Activated T-cell treated with anti-CD3 and anti-CD28 coated beads, Interleukin-2, amount 50 U/mL, for 72 hours (primary cell): ENCODE data around the gene BAG1. TPM values are rescaled to one million over a fixed set of nuclear protein-coding genes. Genes with fewer than 3 reads are reported as not detected.

Experiments
- ATAC-seq, 2 donors: fragments of 150-1000 bp; cut with Tn5 transposase; replicated peaks in 1 of 2; 2 replicates each; pipeline ENCODE4 v1.10.0; 2021; ENCODE audit warnings: moderate library complexity in 2 of 2, mild to moderate bottlenecking in 1 of 2
- DNase-seq, 2 donors: peaks; one replicate each; pipeline ENCODE4 v3.0.0; 2021 to 2022; ENCODE audit warnings: mixed read lengths in 1 of 2
- H3K27ac Mint-ChIP-seq: one replicate; pipeline ENCODE4 v1.8.0; 2022; ENCODE audit warnings: mild to moderate bottlenecking, moderate library complexity, mixed read lengths
- H3K27me3 Mint-ChIP-seq: one replicate; pipeline ENCODE4 v1.8.0; 2022; ENCODE audit warnings: low read depth, mixed read lengths
- H3K36me3 Mint-ChIP-seq, 2 donors: one replicate each; pipeline ENCODE4 v1.8.0; 2022; ENCODE audit warnings: mixed read lengths in 2 of 2, mild to moderate bottlenecking in 1 of 2; ENCODE audit not compliant: insufficient read depth in 2 of 2
- H3K4me1 Mint-ChIP-seq: one replicate; pipeline ENCODE4 v1.8.0; 2022; ENCODE audit warnings: low read depth, mixed read lengths
- H3K4me3 Mint-ChIP-seq, 2 donors: one replicate each; pipeline ENCODE4 v1.8.0; 2022; ENCODE audit warnings: mild to moderate bottlenecking in 2 of 2, mixed read lengths in 2 of 2, moderate library complexity in 2 of 2
- H3K9me3 Mint-ChIP-seq, 2 donors: one replicate each; pipeline ENCODE4 v1.8.0; 2022; ENCODE audit warnings: mixed read lengths in 2 of 2
- total RNA-seq, 2 donors: library from RNA; stranded (reverse); gene quantifications; one replicate each; pipeline ENCODE4 v1.2.3, GENCODE V29; 2022

BAG1 gene
- total RNA-seq, 2 donors from 2014 or later = 52.5 to 60.3 TPM

DNA sequence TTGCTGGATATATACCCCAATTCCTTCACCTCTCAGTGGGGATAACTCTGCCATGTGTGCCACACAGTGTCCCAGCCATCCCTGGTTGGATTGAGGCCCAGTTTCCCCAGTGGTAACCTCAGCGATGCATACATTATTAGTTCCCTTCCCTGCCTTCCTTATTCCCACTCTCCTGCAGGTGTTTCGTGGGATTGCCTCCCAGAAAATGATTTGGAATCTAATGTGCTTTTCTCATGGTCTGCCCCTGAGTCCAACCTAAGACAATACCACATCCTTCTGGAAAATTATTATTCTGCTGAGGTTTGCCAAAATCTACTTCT, 32.9 kb downstream of the BAG1 start:
- H3K27me3 Mint-ChIP-seq = no peaks in the 10 kb centered on the region
- ATAC-seq = no peak

DNA sequence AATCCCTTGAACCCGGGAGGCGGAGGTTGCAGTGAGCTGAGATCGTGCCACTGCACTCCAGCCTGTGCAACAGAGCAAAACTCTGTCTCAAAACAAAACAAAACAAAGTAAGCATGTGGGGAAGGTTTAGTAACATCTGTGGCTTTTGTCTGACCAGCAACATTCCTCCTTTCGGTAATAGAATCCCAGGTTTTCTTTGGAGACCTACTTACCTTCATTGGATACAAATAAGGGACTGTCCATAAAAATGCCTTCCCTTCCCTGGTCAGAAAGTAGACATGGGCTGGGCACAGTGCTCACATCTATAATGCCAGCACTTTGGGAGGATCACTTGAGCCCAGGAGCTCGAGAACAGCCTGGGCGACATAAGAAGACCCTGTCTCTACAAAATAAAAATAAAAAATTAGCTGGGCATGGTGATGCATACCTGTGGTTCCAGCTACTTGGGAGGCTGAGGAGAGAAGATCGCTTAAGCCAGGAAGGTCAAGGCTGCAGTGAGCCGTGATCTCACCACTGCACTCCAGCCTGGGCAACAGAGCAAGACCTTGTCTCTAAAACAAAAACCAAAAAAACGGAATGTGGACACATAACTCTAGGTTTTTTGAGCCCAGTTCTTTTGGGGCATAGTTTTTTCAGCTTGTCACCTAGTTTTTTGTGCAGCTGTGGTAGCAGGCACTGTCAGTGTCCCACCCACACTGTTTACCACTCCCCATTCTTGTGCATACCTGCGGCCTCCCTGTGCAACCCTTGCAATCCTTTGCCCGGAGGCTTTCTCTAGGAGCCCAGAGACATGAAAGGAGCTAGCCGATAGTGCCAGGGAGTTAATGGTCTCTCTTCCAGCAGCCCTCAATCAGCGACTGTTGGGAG, 33.5 kb downstream of the BAG1 start:
- no peak overlapping the region for H3K27ac Mint-ChIP-seq
- no peak overlapping the region for H3K4me3 Mint-ChIP-seq

More for the DNA sequence above, 32.9 kb downstream of the BAG1 start:
- no peaks in the 10 kb centered on the region for H3K36me3 Mint-ChIP-seq
- no peak overlapping the region for H3K4me3 Mint-ChIP-seq
- no peak for DNase-seq
- no peaks in the 10 kb centered on the region for H3K9me3 Mint-ChIP-seq
- peaks cover 8% of the 10 kb centered on the region for H3K4me1 Mint-ChIP-seq
- no peak overlapping the region for H3K27ac Mint-ChIP-seq

DNA sequence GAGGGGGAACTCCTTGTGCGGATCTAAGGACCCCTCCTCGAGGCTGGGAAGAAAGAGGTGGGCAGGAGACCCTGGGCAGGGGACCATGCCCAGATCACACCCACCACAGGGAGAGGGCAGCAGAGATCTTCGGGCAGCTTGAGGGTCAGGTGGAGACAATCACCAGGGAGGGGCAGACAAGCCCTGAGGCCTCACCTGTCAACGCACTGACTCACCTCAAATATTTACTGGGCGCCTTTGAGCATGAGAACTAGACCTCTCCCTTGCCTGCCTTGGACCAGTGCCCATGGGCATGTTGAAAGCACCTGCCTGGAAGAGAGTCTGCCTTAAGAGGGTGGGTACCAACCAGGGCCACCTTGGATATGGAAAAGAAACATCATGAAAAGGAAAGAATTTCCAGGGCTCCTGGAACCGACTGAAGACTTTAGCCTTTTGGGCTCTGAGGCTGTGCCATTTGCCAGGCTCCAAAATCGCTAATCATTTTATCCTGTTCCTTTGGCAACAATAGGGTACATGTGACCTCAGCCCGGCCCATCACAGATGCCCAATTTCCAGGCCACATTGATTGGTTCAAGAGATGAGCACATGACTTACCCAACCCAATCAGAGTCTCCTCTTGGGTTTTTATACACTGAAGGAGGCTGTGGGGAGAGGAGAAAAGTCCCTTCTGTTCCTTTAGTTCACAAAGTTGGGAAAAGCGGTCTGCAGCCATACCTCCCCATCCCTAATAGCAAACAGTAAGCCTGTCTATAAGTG, 35.0 kb downstream of the BAG1 start:
- Mint-ChIP-seq H3K36me3 (no peaks in the 10 kb centered on the region), H3K4me1 (peaks cover 19% of the 10 kb centered on the region)
- no peak for ATAC-seq

More for the DNA sequence above, 33.5 kb downstream of the BAG1 start:
- peaks cover 9% of the 10 kb centered on the region for H3K4me1 Mint-ChIP-seq
- H3K27me3 Mint-ChIP-seq = no peaks in the 10 kb centered on the region
- ATAC-seq (no peak), DNase-seq (no peak)
- no peaks in the 10 kb centered on the region for H3K9me3 Mint-ChIP-seq
- H3K36me3 Mint-ChIP-seq = no peaks in the 10 kb centered on the region

DNA sequence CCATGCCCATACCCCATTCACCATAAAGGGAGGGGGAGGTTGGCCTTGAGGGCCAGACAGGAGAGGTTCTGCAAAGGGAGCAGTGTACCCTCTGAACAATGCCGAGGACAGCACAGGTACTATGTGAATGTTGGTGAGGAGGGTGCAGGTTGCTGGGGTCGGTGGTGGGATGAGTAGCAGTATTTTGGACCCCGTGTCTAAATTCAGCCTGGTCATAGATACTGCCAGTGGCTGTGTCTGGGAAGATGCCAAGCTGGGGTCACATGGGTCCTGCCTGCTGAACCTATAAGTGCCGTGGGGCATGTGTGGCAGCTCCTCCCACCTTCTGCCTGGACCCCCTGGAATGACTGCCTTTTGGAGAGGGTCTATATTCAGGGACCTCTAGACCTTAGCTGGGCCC, 35.9 kb downstream of the BAG1 start:
- no peak for DNase-seq
- no peak overlapping the region for H3K4me3 Mint-ChIP-seq
- ATAC-seq = no peak
- H3K4me1 Mint-ChIP-seq = peaks cover 19% of the 10 kb centered on the region
- H3K9me3 Mint-ChIP-seq = no peaks in the 10 kb centered on the region
- H3K27me3 Mint-ChIP-seq = no peaks in the 10 kb centered on the region
- no peaks in the 10 kb centered on the region for H3K36me3 Mint-ChIP-seq
- no peak overlapping the region for H3K27ac Mint-ChIP-seq

More for the DNA sequence above, 35.0 kb downstream of the BAG1 start:
- no peak overlapping the region for H3K27ac Mint-ChIP-seq
- no peaks in the 10 kb centered on the region for H3K9me3 Mint-ChIP-seq
- H3K27me3 Mint-ChIP-seq = no peaks in the 10 kb centered on the region
- no peak overlapping the region for H3K4me3 Mint-ChIP-seq
- DNase-seq = no peak

DNA sequence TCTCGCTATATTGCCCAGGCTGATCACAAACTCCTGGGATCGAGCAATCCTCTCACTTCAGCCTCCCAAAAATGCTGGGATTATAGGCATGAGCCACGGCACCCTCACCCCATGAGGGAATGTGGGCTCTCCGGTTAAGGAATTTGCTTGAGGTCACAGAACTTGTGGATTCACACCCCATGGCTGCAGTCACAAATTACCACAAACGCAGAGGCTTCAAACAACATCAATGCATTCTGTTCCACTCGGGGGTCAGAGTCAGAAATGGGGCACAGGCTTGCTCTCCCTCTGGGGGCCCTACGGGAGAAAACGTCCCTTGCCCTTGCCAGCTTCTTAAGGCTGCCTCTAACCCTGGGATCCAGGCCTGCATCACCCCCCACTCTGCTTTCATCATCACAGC, 36.8 kb downstream of the BAG1 start:
- DNase-seq = no peak
- Mint-ChIP-seq H3K4me1 (peaks cover 14% of the 10 kb centered on the region), H3K36me3 (no peaks in the 10 kb centered on the region), H3K4me3 (no peak overlapping the region), H3K27ac (no peak overlapping the region), H3K27me3 (no peaks in the 10 kb centered on the region), H3K9me3 (no peaks in the 10 kb centered on the region)
- no peak for ATAC-seq

DNA sequence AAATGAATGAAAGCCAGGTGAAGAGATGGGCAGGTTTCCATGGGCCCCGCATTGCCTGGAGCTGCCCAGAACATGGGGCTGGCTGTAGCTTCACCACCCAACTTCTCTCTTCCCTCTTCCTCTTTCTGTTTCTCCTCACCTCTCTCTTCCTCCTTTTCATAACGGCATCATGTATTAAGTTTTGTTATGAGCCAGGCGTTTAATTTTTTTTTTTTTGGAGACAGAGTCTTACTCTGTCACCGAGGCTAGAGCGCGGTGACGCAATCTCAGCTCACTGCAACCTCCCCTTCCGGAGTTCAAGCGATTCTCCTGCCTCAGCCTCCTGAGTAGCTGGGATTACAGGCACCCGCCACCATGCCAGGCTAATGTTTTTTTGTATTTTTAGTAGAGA, 37.5 kb downstream of the BAG1 start:
- ATAC-seq (no peak), DNase-seq (no peak)
- no peaks in the 10 kb centered on the region for H3K9me3 Mint-ChIP-seq
- no peaks in the 10 kb centered on the region for H3K36me3 Mint-ChIP-seq
- H3K27me3 Mint-ChIP-seq = no peaks in the 10 kb centered on the region
- no peak overlapping the region for H3K27ac Mint-ChIP-seq
- H3K4me3 Mint-ChIP-seq = no peak overlapping the region
- peaks cover 11% of the 10 kb centered on the region for H3K4me1 Mint-ChIP-seq

DNA sequence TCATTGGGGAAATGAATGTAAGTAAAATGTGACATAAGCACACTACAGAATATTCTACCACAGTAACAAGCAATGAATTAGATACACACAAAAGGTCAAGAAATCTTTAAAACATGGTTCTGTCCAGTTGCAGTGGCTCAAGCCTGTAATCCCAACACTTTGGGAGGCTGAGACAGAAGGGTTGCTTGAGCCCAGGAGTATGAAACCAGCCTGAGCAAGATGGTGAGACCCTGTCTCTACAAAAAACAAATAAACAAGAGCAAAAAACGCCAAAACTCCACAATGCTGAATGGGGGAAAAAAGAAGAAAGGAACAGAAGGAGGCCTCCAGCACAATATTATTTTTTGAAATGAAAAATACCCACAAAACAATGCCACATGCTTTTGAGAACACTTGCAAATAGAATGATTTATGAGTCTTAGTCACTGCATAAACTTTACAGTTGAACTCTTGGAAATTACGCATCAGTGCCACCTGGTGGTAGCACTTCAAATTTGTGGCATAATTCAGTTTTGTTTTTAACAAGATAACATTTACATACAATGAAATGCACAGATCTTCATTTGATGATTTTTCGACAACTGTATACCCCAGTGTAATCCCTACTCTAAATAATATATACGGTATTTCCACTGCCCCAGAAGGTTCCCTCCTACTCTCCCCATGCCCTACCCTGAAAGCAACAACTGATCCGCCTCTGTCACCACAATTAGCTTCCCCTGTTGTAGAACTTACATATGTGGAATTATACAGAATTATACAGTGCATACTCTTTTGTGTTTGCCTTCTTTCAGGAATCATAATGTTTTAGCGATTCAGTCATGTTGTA, 39.0 kb downstream of the BAG1 start:
- Mint-ChIP-seq H3K9me3 (no peaks in the 10 kb centered on the region), H3K36me3 (no peaks in the 10 kb centered on the region), H3K4me1 (peaks cover 18% of the 10 kb centered on the region), H3K27me3 (no peaks in the 10 kb centered on the region), H3K4me3 (no peak overlapping the region), H3K27ac (peak overlapping the region; percentile 44)
- DNase-seq (peak; percentile 68 to 80), ATAC-seq (peak; percentile 77 to 79)

DNA sequence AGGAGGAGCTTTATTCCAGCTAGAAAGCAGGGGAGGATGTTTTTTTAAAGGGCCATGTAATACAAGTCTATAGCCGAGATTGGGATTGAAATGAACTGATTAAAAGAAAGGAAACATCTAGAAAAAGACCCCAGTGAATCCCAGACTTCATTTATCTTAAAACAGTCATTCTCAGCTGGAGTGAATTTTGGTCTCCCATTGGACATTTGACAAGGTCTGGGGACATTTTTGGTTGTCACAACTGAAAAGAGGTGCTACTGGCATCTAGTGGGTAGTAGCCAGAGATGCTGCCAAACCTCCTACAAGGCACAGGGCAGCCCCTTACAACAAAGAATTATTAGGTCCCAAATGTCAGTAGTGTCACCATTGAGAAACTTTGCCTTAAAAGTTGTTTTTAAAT, 40.8 kb downstream of the BAG1 start:
- Mint-ChIP-seq H3K27ac (no peak overlapping the region), H3K9me3 (no peaks in the 10 kb centered on the region), H3K4me1 (peaks cover 18% of the 10 kb centered on the region), H3K27me3 (no peaks in the 10 kb centered on the region), H3K4me3 (no peak overlapping the region), H3K36me3 (no peaks in the 10 kb centered on the region)
- DNase-seq (no peak), ATAC-seq (no peak)

DNA sequence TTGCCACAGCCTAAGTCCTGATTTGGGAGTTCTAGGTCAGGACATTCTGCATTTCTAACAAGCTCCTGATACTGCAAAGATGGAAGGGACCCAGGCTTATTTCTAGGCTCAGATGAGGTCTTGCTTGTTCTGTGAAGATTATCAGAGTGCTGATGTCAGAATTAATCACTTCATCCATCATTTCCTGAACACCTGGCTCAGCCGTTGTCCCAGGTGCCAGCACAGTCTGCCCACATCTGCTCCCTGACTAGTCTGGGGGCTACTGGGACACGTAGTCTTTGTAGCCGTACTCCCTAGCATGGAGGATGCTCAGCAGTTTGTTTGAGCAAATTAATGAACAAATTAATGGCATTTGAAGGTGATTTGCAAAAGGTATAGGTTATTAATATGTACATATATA, 42.5 kb downstream of the BAG1 start:
- Mint-ChIP-seq H3K27me3 (no peaks in the 10 kb centered on the region), H3K4me3 (no peak overlapping the region), H3K9me3 (no peaks in the 10 kb centered on the region), H3K36me3 (no peaks in the 10 kb centered on the region), H3K4me1 (peaks cover 18% of the 10 kb centered on the region), H3K27ac (no peak overlapping the region)
- DNase-seq = no peak
- ATAC-seq = no peak

DNA sequence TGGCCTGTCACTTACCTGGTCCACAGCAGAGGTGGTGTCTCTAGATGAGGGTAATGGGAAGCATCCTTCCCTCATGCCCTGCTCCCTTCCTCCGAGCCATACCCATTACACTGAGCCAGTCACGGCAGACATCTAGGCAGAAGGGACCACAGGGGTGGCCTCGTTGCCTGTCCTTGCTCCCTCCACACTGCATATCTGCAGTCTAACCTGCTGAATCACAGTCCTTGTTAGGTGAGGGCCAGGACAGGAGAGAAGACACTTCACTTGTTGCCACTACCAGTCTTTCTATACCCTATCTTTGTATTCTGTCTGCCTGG, 43.0 kb downstream of the BAG1 start:
- Mint-ChIP-seq H3K36me3 (no peaks in the 10 kb centered on the region), H3K4me3 (no peak overlapping the region), H3K27me3 (no peaks in the 10 kb centered on the region), H3K4me1 (peaks cover 18% of the 10 kb centered on the region), H3K27ac (no peak overlapping the region), H3K9me3 (no peaks in the 10 kb centered on the region)
- DNase-seq (no peak), ATAC-seq (no peak)

DNA sequence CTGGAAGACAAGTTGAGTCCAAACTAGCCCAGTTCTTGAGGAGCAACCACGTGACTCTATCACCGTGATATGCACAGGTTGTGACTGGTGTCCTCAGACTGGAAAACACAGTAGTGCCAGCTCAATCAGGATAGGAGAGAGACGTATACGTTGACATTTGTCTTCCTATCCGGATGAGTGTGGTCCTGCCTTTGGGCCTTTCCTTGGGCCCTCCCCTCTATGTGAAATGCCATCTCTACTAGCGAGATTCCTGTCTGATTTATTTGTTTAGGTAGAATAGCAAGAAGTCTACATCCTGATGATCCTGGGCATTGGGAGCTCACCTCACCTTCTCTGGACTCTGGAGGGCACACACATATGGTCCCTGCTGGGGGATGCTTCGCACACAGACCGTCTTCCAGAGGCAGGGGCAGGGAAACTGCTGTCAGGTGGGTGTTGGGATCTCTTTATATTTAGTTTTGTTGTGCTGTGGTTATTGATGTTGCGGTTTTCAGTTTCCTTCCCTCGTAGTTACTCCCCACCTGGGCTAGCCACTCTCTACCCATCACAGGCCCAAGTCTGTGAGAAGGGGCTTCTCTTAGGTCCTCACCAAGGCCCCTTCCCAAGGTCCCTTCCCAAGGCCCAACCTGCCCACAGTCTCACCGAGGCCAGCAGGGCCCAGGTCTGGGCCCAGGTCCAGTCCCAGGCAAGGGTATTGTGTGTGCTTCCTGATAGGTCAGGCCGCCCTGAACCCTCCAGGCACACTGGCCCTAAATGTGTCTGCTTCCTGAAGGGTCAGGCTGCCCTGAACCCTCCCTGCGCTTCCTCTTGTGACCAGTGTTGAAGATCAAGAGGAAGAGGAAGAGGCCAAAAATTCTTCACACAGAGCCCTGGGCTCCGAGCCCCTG, 43.6 kb downstream of the BAG1 start:
- Mint-ChIP-seq H3K4me3 (no peak overlapping the region), H3K27me3 (no peaks in the 10 kb centered on the region), H3K9me3 (no peaks in the 10 kb centered on the region), H3K36me3 (no peaks in the 10 kb centered on the region), H3K27ac (no peak overlapping the region), H3K4me1 (peaks cover 16% of the 10 kb centered on the region)
- ATAC-seq (no peak), DNase-seq (no peak)

DNA sequence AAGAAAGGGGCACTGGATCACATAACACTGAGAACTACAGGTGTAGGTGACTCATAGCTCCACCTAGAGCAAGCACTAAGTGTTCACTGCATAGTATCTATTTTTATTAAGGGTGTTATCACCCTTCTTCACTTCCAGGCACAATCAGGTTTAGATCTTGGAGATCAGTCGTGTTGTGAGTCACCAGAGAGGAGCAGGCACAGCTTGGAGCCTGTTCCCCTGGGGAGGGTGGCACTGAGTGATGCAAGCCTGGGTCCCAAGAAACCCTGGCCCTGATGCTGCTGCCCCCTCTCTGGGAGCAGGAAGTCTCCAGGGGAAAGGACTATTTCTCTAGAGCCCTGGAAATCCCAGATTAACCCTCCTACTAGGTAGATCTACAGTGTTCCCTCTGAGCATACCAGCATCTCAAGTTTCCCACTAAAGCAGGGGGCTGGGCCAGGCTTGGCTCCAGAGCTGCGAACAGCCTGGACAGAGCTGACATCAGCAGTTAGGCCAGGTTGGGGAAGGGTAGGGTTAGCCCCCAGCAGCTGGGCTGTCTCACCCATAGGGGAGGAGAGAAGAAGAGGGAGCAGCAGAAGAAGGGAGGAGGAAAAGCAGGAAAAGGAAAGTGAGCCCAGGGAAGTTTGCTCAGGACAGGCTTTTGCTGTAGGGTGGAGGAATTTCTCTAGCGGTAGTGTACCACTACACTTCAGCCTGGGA, 52.7 kb downstream of the BAG1 start:
- H3K27ac Mint-ChIP-seq = no peak overlapping the region
- no peaks in the 10 kb centered on the region for H3K36me3 Mint-ChIP-seq
- no peaks in the 10 kb centered on the region for H3K27me3 Mint-ChIP-seq
- no peak overlapping the region for H3K4me3 Mint-ChIP-seq
- no peak for ATAC-seq
- peaks cover 0 to 4% of the 10 kb centered on the region in 2 donors for H3K9me3 Mint-ChIP-seq
- H3K4me1 Mint-ChIP-seq = no peaks in the 10 kb centered on the region
- no peak for DNase-seq
